HepG2 (cell line): Measurements from ENCODE around the gene NMBR. TPM values are rescaled to one million over a fixed set of nuclear protein-coding genes. Genes with fewer than 3 reads are reported as not detected.

Source experiments
- ATAC-seq: fragments of 200-7000 bp; cut with Tn5 transposase; 3 replicates; pipeline ENCODE4 v1.9.1; 2020; ENCODE audit warnings: mild to moderate bottlenecking, moderate library complexity
- BruUV-seq: library from RNA; stranded (reverse); fragments of 400-500 nt; replicated peaks from 2 replicates; lab custom pipeline; 2021; lab: Mats Ljungman, UMichigan
- CTCF ChIA-PET: fragments of 300-600 bp; formaldehyde crosslinking; extraction: SDS; loops from one replicate; lab custom pipeline; 2021; ENCODE audit warnings: low total read pairs, inconsistent platforms, low intra/inter-chr PET ratio; lab: Yijun Ruan, JAX
- POLR2A ChIA-PET: fragments of 350-600 bp; sonication (Branson Sonifier 250); formaldehyde crosslinking; loops from one replicate; lab custom pipeline; 2020; ENCODE audit warnings: antibody characterized with exemption, inconsistent platforms; lab: Yijun Ruan, JAX
- DNase-seq: peaks from one replicate; pipeline ENCODE4 v3.0.0-alpha.2; 2015; ENCODE audit warnings: low spot score
- FAIRE-seq: peaks from 3 replicates; lab custom pipeline; 2011; peaks lifted over from hg19 to GRCh38; lab: Jason Lieb, UNC
- H2AFZ ChIP-seq: one replicate; pipeline ENCODE4 v1.6.1; 2011; ENCODE audit warnings: low read length, inconsistent platforms
- H3K27ac ChIP-seq: fragments of 300-600 bp; 3 replicates; pipeline ENCODE4 v1.8.0; 2011; ENCODE audit warnings: mixed run types, mild to moderate bottlenecking, mixed read lengths, low read length, inconsistent platforms; ENCODE audit not compliant: insufficient read depth; ENCODE audit errors: extremely low read length
- H3K27me3 ChIP-seq, 2 experiments: fragments of 200-600 bp in 1 of 2; 2 replicates in 1 of 2; 3 replicates in 1 of 2; pipeline versions ENCODE4 v1.6.0 to v1.8.0; 2011; ENCODE audit warnings: low read length in 2 of 2, mild to moderate bottlenecking in 2 of 2, moderate library complexity in 2 of 2, inconsistent platforms in 1 of 2; ENCODE audit not compliant: insufficient read depth in 2 of 2, control insufficient read depth in 1 of 2
- H3K36me3 ChIP-seq, 2 experiments: fragments of 200-600 bp in 1 of 2; replicated peaks in 1 of 2; 2 replicates in 1 of 2; 3 replicates in 1 of 2; pipeline versions ENCODE4 v1.5.1 to v1.8.0; 2011; ENCODE audit warnings: low read length in 2 of 2, inconsistent platforms in 1 of 2; ENCODE audit not compliant: insufficient read depth in 2 of 2, control insufficient read depth in 1 of 2
- H3K4me1 ChIP-seq: 2 replicates; pipeline ENCODE4 v1.5.1; 2012; ENCODE audit warnings: low read length, inconsistent platforms; ENCODE audit not compliant: insufficient read depth
- H3K4me2 ChIP-seq: 2 replicates; pipeline ENCODE4 v1.6.0; 2011; ENCODE audit warnings: low read depth, low read length, inconsistent platforms
- H3K4me3 ChIP-seq, 3 experiments: fragments of 200-600 bp in 1 of 3; sonication (generic), shearing (Covaris generic) in 1 of 3; replicated peaks in 1 of 3; 2 replicates each; pipeline ENCODE4 v1.5.1; 2011 to 2016; ENCODE audit warnings: low read length in 3 of 3, inconsistent platforms in 2 of 3, low read depth in 2 of 3, mild to moderate bottlenecking in 2 of 3, control low read depth in 1 of 3, mixed read lengths in 1 of 3; ENCODE audit not compliant: insufficient read depth in 1 of 3
- H3K79me2 ChIP-seq: one replicate; pipeline ENCODE4 v1.6.1; 2011; ENCODE audit warnings: low read length, inconsistent platforms; ENCODE audit not compliant: insufficient read depth
- H3K9ac ChIP-seq: 2 replicates; pipeline ENCODE4 v1.6.0; 2011; ENCODE audit warnings: mild to moderate bottlenecking, low read depth, low read length, inconsistent platforms; ENCODE audit not compliant: insufficient read depth
- H3K9me3 ChIP-seq: 2 replicates; pipeline ENCODE4 v1.5.1; 2012; ENCODE audit warnings: mild to moderate bottlenecking, low read length
- H4K20me1 ChIP-seq: 2 replicates; pipeline ENCODE4 v1.6.0; 2011; ENCODE audit warnings: inconsistent platforms, mild to moderate bottlenecking, low read length, moderate library complexity; ENCODE audit not compliant: insufficient read depth
- HMGXB3 ChIP-seq: sonication (generic); formaldehyde crosslinking; IDR thresholded peaks from 2 replicates; pipeline ENCODE4 v1.4.0; 2020; ENCODE audit warnings: missing genetic modification reagents, borderline replicate concordance
- KLF9 ChIP-seq: IDR thresholded peaks from 2 replicates; pipeline ENCODE4 v1.6.1; 2016; ENCODE audit warnings: low read depth
- MXI1 ChIP-seq: IDR thresholded peaks from 3 replicates; pipeline ENCODE4 v1.6.1; 2012; ENCODE audit warnings: low read depth, low read length, inconsistent platforms, borderline replicate concordance
- STAG1 ChIP-seq: sonication (generic); formaldehyde crosslinking; IDR thresholded peaks from 2 replicates; pipeline ENCODE4 v1.4.0; 2020; ENCODE audit warnings: missing genetic modification reagents
- ZBED4 ChIP-seq: sonication (generic); formaldehyde crosslinking; IDR thresholded peaks from 2 replicates; pipeline ENCODE4 v1.4.0; 2020; ENCODE audit warnings: missing genetic modification reagents, borderline replicate concordance
- WGBS: methylation state at CpG from one replicate; pipeline ENCODE4 v1.1.6; 2017; ENCODE audit warnings: low lambda C conversion rate; 5-methylcytosine and 5-hydroxymethylcytosine counted together
- in situ Hi-C: cut with HindIII; loops from 2 replicates; pipeline ENCODE4 v1.10.0; 2017; ENCODE audit warnings: low pct_unique_long_range_greater_than_20kb; ENCODE audit not compliant: extremely low pct_ligation_motif_present
- intact Hi-C: fragments of 100-400 bp; cut with micrococcal nuclease; formaldehyde crosslinking; loops from one replicate; pipeline ENCODE4 v1.10.0; 2022; ENCODE audit not compliant: unreplicated experiment
- polyA plus RNA-seq, 8 experiments: library from polyadenylated mRNA; depleted of rRNA in 3 of 8; stranded (reverse) in 7 of 8; unstranded in 1 of 8; fragments of >200 nt; fragmentation: Illumina TruSeq in 4 of 8; extraction: Trizol in 4 of 8; gene quantifications; 2 replicates each; pipeline versions ENCODE4 v1.2.1 to v1.2.3, GENCODE V29; 2011 to 2016; ENCODE audit warnings: low read depth in 4 of 8, missing spikeins in 1 of 8, mixed read lengths in 1 of 8; ENCODE audit not compliant: insufficient read depth in 1 of 8
- total RNA-seq, 5 experiments: library from RNA; depleted of rRNA; stranded (reverse); fragments of >200 nt; fragmentation: Illumina TruSeq; extraction: Trizol; gene quantifications; 2 replicates each; pipeline ENCODE4 v1.2.3, GENCODE V29; 2016; ENCODE audit warnings: low read depth in 1 of 5
- TF ChIP-seq, protein P1 (sequence below): sonication (generic); formaldehyde crosslinking; IDR thresholded peaks from 2 replicates; pipeline ENCODE4 v1.5.0; 2020; ENCODE audit warnings: mild to moderate bottlenecking, missing genetic modification reagents, moderate library complexity

NMBR gene
- total and polyA plus RNA-seq, 2 of the 13 experiments (the other 11 are each of a cell fraction or from before 2014, with no cell fraction given) = not detected

DNA sequence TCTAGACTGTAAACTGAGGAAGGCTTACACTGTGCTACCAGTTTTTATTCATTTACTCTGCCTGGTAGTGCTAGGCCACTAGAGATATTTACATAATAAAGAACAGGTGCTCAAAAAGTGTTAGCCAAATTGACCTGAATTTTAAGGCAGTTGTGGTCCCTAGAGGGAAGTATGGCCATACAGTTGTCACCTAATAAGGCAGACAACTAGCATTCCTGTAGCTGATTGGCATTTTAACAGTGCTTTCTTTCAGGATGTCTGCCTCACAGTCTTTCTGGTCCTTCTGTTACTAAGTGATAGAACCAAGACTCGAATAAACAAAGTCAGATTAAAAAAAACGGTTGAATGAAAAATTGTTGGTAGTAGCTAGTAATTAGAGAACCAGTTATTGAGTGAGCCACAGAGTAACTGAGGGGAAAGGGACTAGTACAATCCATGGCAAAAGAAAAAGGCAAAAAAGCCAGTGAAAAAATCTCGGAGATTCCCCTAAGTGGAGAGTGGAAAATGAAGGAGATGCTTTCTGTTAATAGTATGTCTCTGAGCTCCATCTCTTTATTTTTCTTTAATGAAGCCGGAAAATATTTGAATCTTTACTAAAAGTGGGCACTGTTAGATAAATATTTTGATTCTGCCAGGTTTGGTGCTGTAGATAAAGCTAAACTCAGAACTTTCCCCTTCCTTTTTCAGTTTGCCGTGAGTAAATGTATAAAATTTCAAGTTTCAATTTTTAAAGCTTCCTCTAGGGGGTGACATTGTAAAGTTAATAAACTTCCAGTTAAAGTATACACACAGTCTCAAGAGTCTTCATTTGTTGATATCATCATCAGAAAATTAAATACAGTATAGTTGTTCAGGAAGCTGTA lies 9.2 kb upstream of the NMBR start:
- Histone ChIP-seq H3K27me3 (no peaks in the 10 kb centered on the region), H3K4me2 (no peak overlapping the region), H3K9me3 (no peaks in the 10 kb centered on the region), H2AFZ (no peak overlapping the region), H3K4me1 (peaks cover 6% of the 10 kb centered on the region), H3K27ac (peak overlapping the region; percentile 1), H3K4me3 (no peak overlapping the region), H3K36me3 (no peaks in the 10 kb centered on the region), H3K9ac (no peak overlapping the region), H3K79me2 (peaks cover 89% of the 10 kb centered on the region), H4K20me1 (peaks cover 8% of the 10 kb centered on the region)
- no TSS peak for BruUV-seq
- FAIRE-seq (no peak), ATAC-seq (peak; percentile 75), DNase-seq (peak; percentile 30)
- no peak for TF ChIP-seq HMGXB3 (CRISPR knock-in tag)
- no peak for TF ChIP-seq ZBED4 (CRISPR knock-in tag)
- peak; percentile 64 for TF ChIP-seq STAG1 (CRISPR knock-in tag)
- TF ChIP-seq, protein P1, sequence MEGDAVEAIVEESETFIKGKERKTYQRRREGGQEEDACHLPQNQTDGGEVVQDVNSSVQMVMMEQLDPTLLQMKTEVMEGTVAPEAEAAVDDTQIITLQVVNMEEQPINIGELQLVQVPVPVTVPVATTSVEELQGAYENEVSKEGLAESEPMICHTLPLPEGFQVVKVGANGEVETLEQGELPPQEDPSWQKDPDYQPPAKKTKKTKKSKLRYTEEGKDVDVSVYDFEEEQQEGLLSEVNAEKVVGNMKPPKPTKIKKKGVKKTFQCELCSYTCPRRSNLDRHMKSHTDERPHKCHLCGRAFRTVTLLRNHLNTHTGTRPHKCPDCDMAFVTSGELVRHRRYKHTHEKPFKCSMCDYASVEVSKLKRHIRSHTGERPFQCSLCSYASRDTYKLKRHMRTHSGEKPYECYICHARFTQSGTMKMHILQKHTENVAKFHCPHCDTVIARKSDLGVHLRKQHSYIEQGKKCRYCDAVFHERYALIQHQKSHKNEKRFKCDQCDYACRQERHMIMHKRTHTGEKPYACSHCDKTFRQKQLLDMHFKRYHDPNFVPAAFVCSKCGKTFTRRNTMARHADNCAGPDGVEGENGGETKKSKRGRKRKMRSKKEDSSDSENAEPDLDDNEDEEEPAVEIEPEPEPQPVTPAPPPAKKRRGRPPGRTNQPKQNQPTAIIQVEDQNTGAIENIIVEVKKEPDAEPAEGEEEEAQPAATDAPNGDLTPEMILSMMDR (CRISPR knock-in tag) = peak; percentile 53
- TF ChIP-seq MXI1 = no peak
- no peak for TF ChIP-seq KLF9
- 70% methylated on average over 5 of the region's 5 CpGs for WGBS
- ChIA-PET CTCF (interaction anchor here (1.4 to 2.6 kb wide), 2 partner anchors 51 to 232 kb away, joined by 8 to 18 read pairs; no protein-coding TSS in a partner anchor), POLR2A (interaction anchor here (2.6 kb wide), 1 partner anchor 9 kb away, joined by 19 read pairs; the partner anchor contains the start of genes NMBR and VTA1)
- in situ Hi-C loops = no loop called here
- intact Hi-C loops = loop anchor here (1.0 kb wide), 2 partner anchors 51 to 232 kb away; no protein-coding TSS in a partner anchor
